Measurements from ENCODE around the gene TMEM178B. TPM values are rescaled to one million over a fixed set of nuclear protein-coding genes. Genes with fewer than 3 reads are reported as not detected.

TMEM178B gene
- total RNA-seq, 4 donors from 2014 or later = 0.15 to 1.2 (median 0.58) TPM

GRCh38 chr7:141430455-141431139, 356.7 kb downstream of the TMEM178B start:
- H3K4me3 ChIP-seq (ENCODE audit: low read depth, poor library complexity, severe bottlenecking) = no peak overlapping the region
- TF ChIP-seq POLR2A (IDR thresholded peaks at IDR 0.05) (no peak), CTCF (IDR thresholded peaks at IDR 0.05) (no peak)
- intact Hi-C loops (cut with DNase I; ENCODE audit: low total_unique reads) = no loop called here
- WGBS, 2 donors = 50 to 52% methylated on average over 12 of the region's 12 CpGs
- DNase-seq (ENCODE audit: low spot score in 2 of 2) = no peak

GRCh38 chr7:141431140-141431479, 357.2 kb downstream of the TMEM178B start:
- intact Hi-C loops (cut with DNase I; ENCODE audit: low total_unique reads) = no loop called here
- TF ChIP-seq POLR2A (IDR thresholded peaks at IDR 0.05) (no peak), CTCF (IDR thresholded peaks at IDR 0.05) (no peak)
- WGBS, 2 donors = 71 to 83% methylated on average over 2 of the region's 2 CpGs
- no peak for DNase-seq (ENCODE audit: low spot score in 2 of 2)
- H3K4me3 ChIP-seq (ENCODE audit: low read depth, poor library complexity, severe bottlenecking) = no peak overlapping the region

GRCh38 chr7:141431711-141432110, 357.8 kb downstream of the TMEM178B start:
- intact Hi-C loops (cut with DNase I; ENCODE audit: low total_unique reads) = no loop called here
- no peak overlapping the region for H3K4me3 ChIP-seq (ENCODE audit: low read depth, poor library complexity, severe bottlenecking)
- 79 to 82% methylated on average over 1 of the region's 1 CpG for WGBS, 2 donors
- no peak for DNase-seq (ENCODE audit: low spot score in 2 of 2)
- TF ChIP-seq CTCF (IDR thresholded peaks at IDR 0.05) (no peak), POLR2A (IDR thresholded peaks at IDR 0.05) (no peak)

GRCh38 chr7:141433698-141434097, 359.8 kb downstream of the TMEM178B start:
- no peak overlapping the region for H3K4me3 ChIP-seq (ENCODE audit: low read depth, poor library complexity, severe bottlenecking)
- intact Hi-C loops (cut with DNase I; ENCODE audit: low total_unique reads) = no loop called here
- DNase-seq (ENCODE audit: low spot score in 2 of 2) = no peak
- TF ChIP-seq POLR2A (IDR thresholded peaks at IDR 0.05) = no peak
- 80 to 83% methylated on average over 2 of the region's 2 CpGs for WGBS, 2 donors

GRCh38 chr7:141436139-141436538, 362.3 kb downstream of the TMEM178B start:
- no peak for DNase-seq (ENCODE audit: low spot score in 2 of 2)
- TF ChIP-seq POLR2A (IDR thresholded peaks at IDR 0.05) (no peak), CTCF (IDR thresholded peaks at IDR 0.05) (no peak)
- WGBS, 2 donors = 53 to 60% methylated on average over 2 of the region's 2 CpGs

GRCh38 chr7:141436575-141437075, 362.8 kb downstream of the TMEM178B start:
- no peak for TF ChIP-seq CTCF (IDR thresholded peaks at IDR 0.05)
- no peak for TF ChIP-seq POLR2A (IDR thresholded peaks at IDR 0.05)
- 79 to 86% methylated on average over 7 of the region's 7 CpGs for WGBS, 2 donors

More at GRCh38 chr7:141436139-141436538, 362.3 kb downstream of the TMEM178B start:
- H3K4me3 ChIP-seq (ENCODE audit: low read depth, poor library complexity, severe bottlenecking) = no peak overlapping the region
- intact Hi-C loops (cut with DNase I; ENCODE audit: low total_unique reads) = no loop called here

More at GRCh38 chr7:141436575-141437075, 362.8 kb downstream of the TMEM178B start:
- H3K4me3 ChIP-seq (ENCODE audit: low read depth, poor library complexity, severe bottlenecking) = no peak overlapping the region
- DNase-seq (ENCODE audit: low spot score in 2 of 2) = no peak
- intact Hi-C loops (cut with DNase I; ENCODE audit: low total_unique reads) = no loop called here

Measured in lower leg skin (tissue), 4 donors.